Measurements from ENCODE around the gene C16orf92. TPM values are rescaled to one million over a fixed set of nuclear protein-coding genes. Genes with fewer than 3 reads are reported as not detected.
A peak's percentile ranks its signal among the peaks of the same experiment; 100 is the strongest.
"Not testable (repeated sequence)": the region's sequence is repeated elsewhere in the genome, so short reads cannot be mapped to it uniquely, and the experiment has no call there.

C16orf92 gene
- total RNA-seq, 3 donors from 2014 or later = not detected

DNA sequence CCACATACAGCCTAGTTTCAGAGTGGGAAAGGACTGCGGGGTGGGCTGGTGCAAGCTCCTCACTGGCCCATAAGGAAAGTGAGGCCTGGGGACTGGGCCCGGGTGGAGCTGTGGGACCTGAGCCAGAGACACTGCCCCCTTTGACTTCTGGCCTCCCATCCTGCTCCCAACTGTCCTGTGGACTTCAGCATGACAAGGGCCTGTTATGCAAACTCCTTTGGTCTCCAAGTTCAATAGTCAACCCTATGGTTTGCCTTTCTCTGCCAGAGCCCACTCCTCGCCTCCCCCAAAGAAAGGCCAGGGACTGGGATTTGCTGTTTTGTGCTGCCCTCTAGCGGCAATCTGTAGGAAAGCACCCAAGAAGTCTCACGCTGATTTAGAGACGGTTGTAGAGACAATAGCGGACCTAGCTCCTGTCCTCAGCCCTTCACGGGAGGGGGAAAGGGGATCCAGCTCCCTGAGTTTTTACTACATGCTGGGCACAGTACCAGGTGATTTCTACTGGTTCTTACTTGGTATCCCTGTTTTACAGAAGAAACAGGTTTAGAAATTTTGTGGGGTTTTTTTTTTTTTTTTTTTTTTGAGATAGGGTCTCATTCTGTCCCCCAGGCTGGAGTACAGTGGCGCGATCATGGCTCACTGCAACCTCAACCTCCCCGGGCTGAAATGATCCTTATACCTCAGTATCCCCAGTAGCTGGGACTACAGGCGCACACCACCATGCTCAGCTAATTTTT lies 9.3 kb downstream of the C16orf92 start:
- intact Hi-C loops (cut with DNase I; ENCODE audit: low total_unique reads) = no loop called here
- Histone ChIP-seq H3K4me3 (no peak overlapping the region), H3K27me3 (peaks cover 14 to 50% of the 10 kb centered on the region in 2 donors), H3K36me3 (no peaks in the 10 kb centered on the region), H3K27ac (no peak overlapping the region), H3K9me3 (no peaks in the 10 kb centered on the region), H3K4me1 (no peaks in the 10 kb centered on the region)
- TF ChIP-seq, protein P1, sequence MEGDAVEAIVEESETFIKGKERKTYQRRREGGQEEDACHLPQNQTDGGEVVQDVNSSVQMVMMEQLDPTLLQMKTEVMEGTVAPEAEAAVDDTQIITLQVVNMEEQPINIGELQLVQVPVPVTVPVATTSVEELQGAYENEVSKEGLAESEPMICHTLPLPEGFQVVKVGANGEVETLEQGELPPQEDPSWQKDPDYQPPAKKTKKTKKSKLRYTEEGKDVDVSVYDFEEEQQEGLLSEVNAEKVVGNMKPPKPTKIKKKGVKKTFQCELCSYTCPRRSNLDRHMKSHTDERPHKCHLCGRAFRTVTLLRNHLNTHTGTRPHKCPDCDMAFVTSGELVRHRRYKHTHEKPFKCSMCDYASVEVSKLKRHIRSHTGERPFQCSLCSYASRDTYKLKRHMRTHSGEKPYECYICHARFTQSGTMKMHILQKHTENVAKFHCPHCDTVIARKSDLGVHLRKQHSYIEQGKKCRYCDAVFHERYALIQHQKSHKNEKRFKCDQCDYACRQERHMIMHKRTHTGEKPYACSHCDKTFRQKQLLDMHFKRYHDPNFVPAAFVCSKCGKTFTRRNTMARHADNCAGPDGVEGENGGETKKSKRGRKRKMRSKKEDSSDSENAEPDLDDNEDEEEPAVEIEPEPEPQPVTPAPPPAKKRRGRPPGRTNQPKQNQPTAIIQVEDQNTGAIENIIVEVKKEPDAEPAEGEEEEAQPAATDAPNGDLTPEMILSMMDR (IDR thresholded peaks at IDR 0.05) = peak in 2 of 3 donors; percentile 28 to 37
- TF ChIP-seq POLR2A (IDR thresholded peaks at IDR 0.05) = no peak
- no peak for DNase-seq (ENCODE audit: low spot score in 2 of 2)

DNA sequence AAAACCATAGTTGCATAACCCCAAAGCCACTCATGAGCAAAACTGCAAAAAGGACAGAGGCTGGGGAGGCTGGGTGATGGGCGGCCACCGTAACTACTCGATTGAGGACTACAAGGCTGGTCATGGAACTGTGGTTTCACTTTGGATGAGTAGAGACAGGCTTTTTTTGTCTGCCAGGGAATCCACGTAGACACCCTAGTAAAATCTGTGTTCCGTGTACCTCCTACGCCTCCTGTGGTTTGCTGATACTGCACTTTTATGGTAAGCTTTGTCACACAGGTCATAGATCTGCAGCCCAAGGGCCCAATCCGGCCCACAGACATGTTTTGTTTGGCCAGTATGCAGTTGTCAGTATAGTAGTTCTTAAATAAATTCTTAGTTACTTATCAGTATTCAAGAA lies 10.3 kb downstream of the C16orf92 start:
- TF ChIP-seq, protein P1 (IDR thresholded peaks at IDR 0.05) = no peak
- Histone ChIP-seq H3K4me3 (no peak overlapping the region), H3K36me3 (no peaks in the 10 kb centered on the region), H3K9me3 (no peaks in the 10 kb centered on the region), H3K27me3 (peaks cover 14 to 49% of the 10 kb centered on the region in 2 donors), H3K4me1 (no peaks in the 10 kb centered on the region), H3K27ac (no peak overlapping the region)
- intact Hi-C loops (cut with DNase I; ENCODE audit: low total_unique reads) = no loop called here
- no peak for DNase-seq (ENCODE audit: low spot score in 2 of 2)

DNA sequence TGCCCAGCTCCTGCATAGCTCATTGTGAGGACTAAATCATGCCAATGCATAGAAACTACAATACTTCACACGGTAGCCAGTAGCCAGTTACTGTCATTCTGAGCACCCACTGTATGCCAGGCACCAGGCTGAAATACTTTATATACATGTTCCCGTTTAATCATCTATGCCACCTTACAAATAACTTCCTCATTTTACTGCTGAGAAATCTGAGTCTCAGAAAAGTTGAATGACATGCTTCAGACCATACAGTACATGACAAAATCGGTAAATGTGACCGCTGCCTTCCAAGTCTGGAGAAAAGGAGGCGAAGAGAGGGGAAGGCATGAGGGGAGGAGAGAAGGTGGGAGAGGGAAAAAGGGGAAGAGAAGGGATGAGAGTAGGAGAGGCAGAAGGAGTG lies 17.2 kb downstream of the C16orf92 start:
- H3K9me3 ChIP-seq = no peaks in the 10 kb centered on the region
- no peaks in the 10 kb centered on the region for H3K36me3 ChIP-seq
- intact Hi-C loops (cut with DNase I; ENCODE audit: low total_unique reads) = no loop called here
- H3K27ac ChIP-seq = no peak overlapping the region
- peaks cover 0 to 2% of the 10 kb centered on the region in 2 donors for H3K27me3 ChIP-seq
- no peak overlapping the region for H3K4me3 ChIP-seq
- TF ChIP-seq POLR2AphosphoS5 (IDR thresholded peaks at IDR 0.05) (no peak), POLR2A (IDR thresholded peaks at IDR 0.05) (no peak)
- TF ChIP-seq, protein P1 (IDR thresholded peaks at IDR 0.05) = no peak
- H3K4me1 ChIP-seq = no peaks in the 10 kb centered on the region
- no peak for DNase-seq (ENCODE audit: low spot score in 2 of 2)

DNA sequence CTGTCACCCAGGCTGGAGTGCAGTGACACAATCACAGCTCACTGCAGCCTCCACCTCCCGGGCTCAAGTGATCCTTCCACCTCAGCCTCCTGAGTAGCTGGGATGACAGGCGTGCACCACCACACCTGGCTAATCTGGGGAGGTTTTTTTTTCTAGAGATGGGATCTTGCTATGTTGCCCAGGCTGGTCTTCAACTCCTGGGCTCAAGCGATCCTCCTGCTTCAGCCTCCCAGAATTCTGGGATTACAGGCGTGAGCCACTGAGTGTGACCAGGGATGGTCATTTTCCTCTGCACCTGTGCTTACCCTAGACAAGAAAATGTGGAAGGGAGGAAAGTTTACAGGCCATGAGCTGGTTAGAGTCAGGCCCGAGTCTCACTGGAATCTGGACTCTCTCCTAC lies 17.7 kb downstream of the C16orf92 start:
- intact Hi-C loops (cut with DNase I; ENCODE audit: low total_unique reads); H3K9me3 ChIP-seq; DNase-seq (ENCODE audit: low spot score in 2 of 2); H3K4me1 ChIP-seq; H3K27ac ChIP-seq; H3K36me3 ChIP-seq; H3K27me3 ChIP-seq; H3K4me3 ChIP-seq: not testable (repeated sequence)

DNA sequence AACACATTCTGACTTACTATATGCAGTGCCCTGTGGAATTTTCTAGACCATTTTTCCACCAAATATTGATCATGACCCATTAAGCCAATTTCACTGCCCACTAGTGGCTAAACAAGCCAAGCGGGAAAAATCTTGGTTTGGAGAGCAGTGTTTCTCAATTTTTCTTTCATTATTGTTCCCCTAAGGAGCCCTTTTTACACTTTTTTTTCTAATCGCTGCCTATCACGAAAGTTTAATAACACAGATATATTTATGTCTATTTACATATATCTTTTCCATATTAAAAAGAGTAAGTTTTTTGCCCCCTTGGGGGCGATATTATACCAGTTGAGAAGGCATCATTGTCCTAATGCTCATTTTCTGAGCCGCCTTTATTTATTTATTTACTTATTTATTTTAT lies 18.8 kb downstream of the C16orf92 start:
- intact Hi-C loops (cut with DNase I; ENCODE audit: low total_unique reads) = no loop called here
- no peak overlapping the region for H3K4me3 ChIP-seq
- H3K9me3 ChIP-seq = no peaks in the 10 kb centered on the region
- H3K27ac ChIP-seq = no peak overlapping the region
- no peaks in the 10 kb centered on the region for H3K4me1 ChIP-seq
- no peaks in the 10 kb centered on the region for H3K27me3 ChIP-seq
- TF ChIP-seq POLR2AphosphoS5 (IDR thresholded peaks at IDR 0.05) = no peak
- TF ChIP-seq, protein P1 (IDR thresholded peaks at IDR 0.05) = peak in 2 of 3 donors; percentile 6 to 60
- no peak for DNase-seq (ENCODE audit: low spot score in 2 of 2)
- H3K36me3 ChIP-seq = no peaks in the 10 kb centered on the region

DNA sequence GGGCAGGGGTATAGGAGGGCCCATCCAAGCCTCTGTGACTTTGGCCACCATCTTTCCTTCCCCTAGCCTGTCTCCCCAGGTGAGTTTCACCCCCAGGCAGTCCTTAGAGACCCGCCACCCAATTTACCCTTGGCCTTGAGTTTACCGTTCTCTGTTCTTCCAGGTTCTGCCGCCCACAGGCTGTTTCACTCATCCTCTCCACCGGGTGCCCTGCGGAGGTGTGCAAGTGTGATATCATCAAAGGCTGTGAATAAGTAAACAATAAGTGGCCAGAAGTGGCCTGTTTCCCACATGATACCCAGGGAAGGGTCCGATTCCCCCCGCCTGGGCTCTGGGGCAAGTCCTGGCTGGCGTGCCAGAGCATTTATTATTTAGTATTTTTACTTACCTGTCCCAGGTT lies 23.2 kb downstream of the C16orf92 start:
- no peaks in the 10 kb centered on the region for H3K9me3 ChIP-seq
- DNase-seq (ENCODE audit: low spot score in 2 of 2) = no peak
- TF ChIP-seq POLR2A (IDR thresholded peaks at IDR 0.05) (no peak), POLR2AphosphoS5 (IDR thresholded peaks at IDR 0.05) (no peak)
- TF ChIP-seq, protein P1 (IDR thresholded peaks at IDR 0.05) = no peak
- no peaks in the 10 kb centered on the region for H3K4me1 ChIP-seq
- H3K36me3 ChIP-seq = no peaks in the 10 kb centered on the region
- H3K4me3 ChIP-seq = no peak overlapping the region
- no peaks in the 10 kb centered on the region for H3K27me3 ChIP-seq
- intact Hi-C loops (cut with DNase I; ENCODE audit: low total_unique reads) = no loop called here
- H3K27ac ChIP-seq = no peak overlapping the region
